ENCODE measurements around the gene RNF223.

The RNF223 gene

GRCh38 chr1:1047963-1048362 is 26.1 kb downstream of the RNF223 start:
- no peak overlapping the region for H3K4me3 ChIP-seq (ENCODE audit: low read depth, low read length)
- TF ChIP-seq MAX (IDR thresholded peaks at IDR 0.05; ENCODE audit: low read depth, low read length) = no peak
- no peak for TF ChIP-seq POLR2A (IDR thresholded peaks at IDR 0.05; ENCODE audit: extremely low read depth, insufficient read length)
- TF ChIP-seq CTCF (IDR thresholded peaks at IDR 0.05; ENCODE audit: low read depth, low read length) = no peak
- no peak for TF ChIP-seq MYC (IDR thresholded peaks at IDR 0.05; ENCODE audit: low read depth, low read length)
- no peak for DNase-seq (ENCODE audit: low read depth)

- no peak overlapping the region for H3K4me3 ChIP-seq (ENCODE audit: low read depth, low read length)
- TF ChIP-seq CTCF (IDR thresholded peaks at IDR 0.05; ENCODE audit: low read depth, low read length) = no peak
- no peak for TF ChIP-seq MYC (IDR thresholded peaks at IDR 0.05; ENCODE audit: low read depth, low read length)
- no peak for TF ChIP-seq POLR2A (IDR thresholded peaks at IDR 0.05; ENCODE audit: extremely low read depth, insufficient read length)
- no peak for TF ChIP-seq MAX (IDR thresholded peaks at IDR 0.05; ENCODE audit: low read depth, low read length)
- no peak for DNase-seq (ENCODE audit: low read depth)
These were observed 26.7 kb downstream of the RNF223 start for GRCh38 chr1:1047407-1047806.

- DNase-seq (ENCODE audit: low read depth) = no peak
- H3K4me3 ChIP-seq (ENCODE audit: low read depth, low read length) = no peak overlapping the region
- TF ChIP-seq MAX (IDR thresholded peaks at IDR 0.05; ENCODE audit: low read depth, low read length) (no peak), CTCF (IDR thresholded peaks at IDR 0.05; ENCODE audit: low read depth, low read length) (no peak), MYC (IDR thresholded peaks at IDR 0.05; ENCODE audit: low read depth, low read length) (no peak), POLR2A (IDR thresholded peaks at IDR 0.05; ENCODE audit: extremely low read depth, insufficient read length) (no peak)
These were observed 27.3 kb downstream of the RNF223 start for GRCh38 chr1:1046767-1047166.

- TF ChIP-seq CTCF (IDR thresholded peaks at IDR 0.05; ENCODE audit: low read depth, low read length) = no peak
- TF ChIP-seq POLR2A (IDR thresholded peaks at IDR 0.05; ENCODE audit: extremely low read depth, insufficient read length) = no peak
- TF ChIP-seq MAX (IDR thresholded peaks at IDR 0.05; ENCODE audit: low read depth, low read length) = no peak
- DNase-seq (ENCODE audit: low read depth) = no peak
- H3K4me3 ChIP-seq (ENCODE audit: low read depth, low read length) = no peak overlapping the region
These were observed 27.9 kb downstream of the RNF223 start for GRCh38 chr1:1046243-1046642.

GRCh38 chr1:1045129-1045528 is 29.0 kb downstream of the RNF223 start:
- DNase-seq (ENCODE audit: low read depth) = no peak
- TF ChIP-seq MAX (IDR thresholded peaks at IDR 0.05; ENCODE audit: low read depth, low read length) (no peak), POLR2A (IDR thresholded peaks at IDR 0.05; ENCODE audit: extremely low read depth, insufficient read length) (no peak)
- H3K4me3 ChIP-seq (ENCODE audit: low read depth, low read length) = no peak overlapping the region

- H3K4me3 ChIP-seq (ENCODE audit: low read depth, low read length) = no peak overlapping the region
- TF ChIP-seq CTCF (IDR thresholded peaks at IDR 0.05; ENCODE audit: low read depth, low read length) = no peak
- no peak for TF ChIP-seq POLR2A (IDR thresholded peaks at IDR 0.05; ENCODE audit: extremely low read depth, insufficient read length)
- TF ChIP-seq MYC (IDR thresholded peaks at IDR 0.05; ENCODE audit: low read depth, low read length) = no peak
- no peak for TF ChIP-seq MAX (IDR thresholded peaks at IDR 0.05; ENCODE audit: low read depth, low read length)
- DNase-seq (ENCODE audit: low read depth) = no peak
These were observed 29.5 kb downstream of the RNF223 start for GRCh38 chr1:1044455-1045078.

Measured in NB4 (cell line).